HepG2 (cell line): ENCODE results near the gene DENND5B. TPM values are rescaled to one million over a fixed set of nuclear protein-coding genes. Genes with fewer than 3 reads are reported as not detected.

Experiments used
- FLYWCH1 ChIP-seq: sonication (generic); formaldehyde crosslinking; IDR thresholded peaks from 2 replicates; pipeline ENCODE4 v1.8.1; 2023; ENCODE audit warnings: mild to moderate bottlenecking, missing genetic modification reagents
- FOXA1 ChIP-seq, 2 experiments: fragments of 450-650 bp in 1 of 2; sonication (generic) in 1 of 2; formaldehyde crosslinking in 1 of 2; IDR thresholded peaks; 2 replicates each; pipeline versions ENCODE4 v1.4.0 to v1.6.1; 2016 to 2020; ENCODE audit warnings: missing genetic modification reagents in 1 of 2
- GFI1 ChIP-seq: sonication (generic); formaldehyde crosslinking; IDR thresholded peaks from 2 replicates; pipeline ENCODE4 v1.5.0; 2020; ENCODE audit warnings: missing genetic modification reagents, mild to moderate bottlenecking, borderline replicate concordance
- KDM6A ChIP-seq: IDR thresholded peaks from 2 replicates; pipeline ENCODE4 v1.6.1; 2016; ENCODE audit warnings: low read depth
- NR2C2 ChIP-seq: sonication (generic); formaldehyde crosslinking; IDR thresholded peaks from 2 replicates; pipeline ENCODE4 v1.4.0; 2020; ENCODE audit warnings: missing genetic modification reagents, mild to moderate bottlenecking, moderate library complexity, borderline replicate concordance
- RFXANK ChIP-seq: IDR thresholded peaks from 2 replicates; pipeline ENCODE4 v1.6.1; 2016
- SALL1 ChIP-seq: sonication (generic); formaldehyde crosslinking; IDR thresholded peaks from 2 replicates; pipeline ENCODE4 v1.8.0; 2022; ENCODE audit warnings: mild to moderate bottlenecking, missing genetic modification reagents
- TEAD3 ChIP-seq: optimal IDR thresholded peaks from 2 replicates; pipeline ENCODE3; 2016; ENCODE audit warnings: borderline replicate concordance
- ZNF225 ChIP-seq: sonication (generic); formaldehyde crosslinking; IDR thresholded peaks from 2 replicates; pipeline ENCODE4 v1.4.0; 2020; ENCODE audit warnings: mild to moderate bottlenecking, missing genetic modification reagents
- ZNF264 ChIP-seq: sonication (generic); formaldehyde crosslinking; IDR thresholded peaks from 2 replicates; pipeline ENCODE4 v1.4.0; 2020; ENCODE audit warnings: missing genetic modification reagents
- ZNF350 ChIP-seq: sonication (generic); formaldehyde crosslinking; IDR thresholded peaks from 2 replicates; pipeline ENCODE4 v1.4.0; 2020; ENCODE audit warnings: mild to moderate bottlenecking, low read depth, missing genetic modification reagents, borderline replicate concordance
- ZNF777 ChIP-seq: sonication (generic); formaldehyde crosslinking; IDR thresholded peaks from 2 replicates; pipeline ENCODE4 v1.4.0; 2020; ENCODE audit warnings: missing genetic modification reagents
- polyA plus RNA-seq, 8 experiments: library from polyadenylated mRNA; depleted of rRNA in 3 of 8; stranded (reverse) in 7 of 8; unstranded in 1 of 8; fragments of >200 nt; fragmentation: Illumina TruSeq in 4 of 8; extraction: Trizol in 4 of 8; gene quantifications; 2 replicates each; pipeline versions ENCODE4 v1.2.1 to v1.2.3, GENCODE V29; 2011 to 2016; ENCODE audit warnings: low read depth in 4 of 8, missing spikeins in 1 of 8, mixed read lengths in 1 of 8; ENCODE audit not compliant: insufficient read depth in 1 of 8
- total RNA-seq, 5 experiments: library from RNA; depleted of rRNA; stranded (reverse); fragments of >200 nt; fragmentation: Illumina TruSeq; extraction: Trizol; gene quantifications; 2 replicates each; pipeline ENCODE4 v1.2.3, GENCODE V29; 2016; ENCODE audit warnings: low read depth in 1 of 5
- TF ChIP-seq, protein P1 (sequence below): sonication (generic); formaldehyde crosslinking; IDR thresholded peaks from 2 replicates; pipeline ENCODE4 v1.4.0; 2020; ENCODE audit warnings: missing genetic modification reagents
- TF ChIP-seq, protein P2 (sequence below): sonication (generic); formaldehyde crosslinking; IDR thresholded peaks from 2 replicates; pipeline ENCODE4 v1.5.1; 2020; ENCODE audit warnings: mild to moderate bottlenecking, missing genetic modification reagents, moderate library complexity
- TF ChIP-seq, protein P3 (sequence below): sonication (generic); formaldehyde crosslinking; IDR thresholded peaks from 2 replicates; pipeline ENCODE4 v1.4.0; 2020; ENCODE audit warnings: missing genetic modification reagents

The DENND5B gene
- total and polyA plus RNA-seq, 2 of the 13 experiments (the other 11 are each of a cell fraction or from before 2014, with no cell fraction given), result 14.7 to 18.7 TPM

DNA sequence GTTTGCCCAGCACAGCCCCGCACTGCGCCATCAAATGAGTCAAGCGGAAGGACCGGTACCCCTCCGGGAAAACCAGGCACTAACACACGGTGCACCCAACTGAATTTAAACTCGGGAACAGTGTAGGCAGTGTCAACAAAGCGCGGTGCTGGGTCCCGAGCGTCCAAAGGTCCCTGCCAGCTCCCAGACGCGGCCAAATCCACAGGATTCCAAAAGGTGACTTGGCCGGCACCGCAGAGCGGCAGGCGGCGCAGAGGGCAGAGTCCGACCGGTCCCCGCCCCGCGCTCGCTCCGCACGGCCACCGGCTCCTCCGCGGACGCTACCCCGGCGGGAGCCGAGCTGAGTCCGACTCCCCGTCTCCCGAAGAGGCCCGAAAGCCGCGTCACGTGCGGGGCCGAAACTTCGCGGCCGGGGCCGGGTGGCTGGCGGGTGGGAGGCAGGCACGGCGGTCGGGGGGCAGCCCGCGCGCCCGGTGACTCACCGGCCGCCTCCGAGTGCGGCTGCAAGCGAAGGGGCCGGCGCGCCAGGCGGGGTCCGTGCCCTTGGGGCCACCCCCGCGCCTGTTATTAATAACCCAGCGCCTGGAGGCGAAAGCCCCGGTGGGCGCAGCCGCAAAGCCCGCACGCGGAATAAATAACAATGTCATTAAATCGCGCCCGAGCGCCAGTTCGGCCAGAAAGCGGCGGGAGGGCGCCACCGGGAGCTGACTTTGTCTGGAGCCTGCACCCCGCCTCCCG, 863 bp downstream of the DENND5B start (continued):
- TF ChIP-seq ZNF350 (CRISPR knock-in tag) (peak; percentile 78), NR2C2 (peak; percentile 10; the same call in 1 of the 2 replicates), ZNF225 (peak; percentile 86), FLYWCH1 (CRISPR knock-in tag) (no peak), ZNF777 (CRISPR knock-in tag) (0 out of 2 replicates have a peak, but pooled peaks have one; percentile 18), SALL1 (CRISPR knock-in tag) (peak; percentile 91), RFXANK (CRISPR knock-in tag) (peak; percentile 46; the same call in 1 of the 2 replicates), FOXA1 (IDR thresholded peaks at IDR 0.05) (0 out of 2 replicates have a peak, but pooled peaks have one; percentile 40), FOXA1 (CRISPR knock-in tag; IDR thresholded peaks at IDR 0.05) (peak; percentile 95), KDM6A (peak; percentile 48; the same call in 1 of the 2 replicates), ZNF264 (CRISPR knock-in tag) (peak; percentile 97), GFI1 (no peak), TEAD3 (CRISPR knock-in tag) (peak; percentile 66)
- TF ChIP-seq, protein P1, sequence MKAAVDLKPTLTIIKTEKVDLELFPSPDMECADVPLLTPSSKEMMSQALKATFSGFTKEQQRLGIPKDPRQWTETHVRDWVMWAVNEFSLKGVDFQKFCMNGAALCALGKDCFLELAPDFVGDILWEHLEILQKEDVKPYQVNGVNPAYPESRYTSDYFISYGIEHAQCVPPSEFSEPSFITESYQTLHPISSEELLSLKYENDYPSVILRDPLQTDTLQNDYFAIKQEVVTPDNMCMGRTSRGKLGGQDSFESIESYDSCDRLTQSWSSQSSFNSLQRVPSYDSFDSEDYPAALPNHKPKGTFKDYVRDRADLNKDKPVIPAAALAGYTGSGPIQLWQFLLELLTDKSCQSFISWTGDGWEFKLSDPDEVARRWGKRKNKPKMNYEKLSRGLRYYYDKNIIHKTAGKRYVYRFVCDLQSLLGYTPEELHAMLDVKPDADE (CRISPR knock-in tag), result 0 out of 2 replicates have a peak, but pooled peaks have one; percentile 62
- TF ChIP-seq, protein P2, sequence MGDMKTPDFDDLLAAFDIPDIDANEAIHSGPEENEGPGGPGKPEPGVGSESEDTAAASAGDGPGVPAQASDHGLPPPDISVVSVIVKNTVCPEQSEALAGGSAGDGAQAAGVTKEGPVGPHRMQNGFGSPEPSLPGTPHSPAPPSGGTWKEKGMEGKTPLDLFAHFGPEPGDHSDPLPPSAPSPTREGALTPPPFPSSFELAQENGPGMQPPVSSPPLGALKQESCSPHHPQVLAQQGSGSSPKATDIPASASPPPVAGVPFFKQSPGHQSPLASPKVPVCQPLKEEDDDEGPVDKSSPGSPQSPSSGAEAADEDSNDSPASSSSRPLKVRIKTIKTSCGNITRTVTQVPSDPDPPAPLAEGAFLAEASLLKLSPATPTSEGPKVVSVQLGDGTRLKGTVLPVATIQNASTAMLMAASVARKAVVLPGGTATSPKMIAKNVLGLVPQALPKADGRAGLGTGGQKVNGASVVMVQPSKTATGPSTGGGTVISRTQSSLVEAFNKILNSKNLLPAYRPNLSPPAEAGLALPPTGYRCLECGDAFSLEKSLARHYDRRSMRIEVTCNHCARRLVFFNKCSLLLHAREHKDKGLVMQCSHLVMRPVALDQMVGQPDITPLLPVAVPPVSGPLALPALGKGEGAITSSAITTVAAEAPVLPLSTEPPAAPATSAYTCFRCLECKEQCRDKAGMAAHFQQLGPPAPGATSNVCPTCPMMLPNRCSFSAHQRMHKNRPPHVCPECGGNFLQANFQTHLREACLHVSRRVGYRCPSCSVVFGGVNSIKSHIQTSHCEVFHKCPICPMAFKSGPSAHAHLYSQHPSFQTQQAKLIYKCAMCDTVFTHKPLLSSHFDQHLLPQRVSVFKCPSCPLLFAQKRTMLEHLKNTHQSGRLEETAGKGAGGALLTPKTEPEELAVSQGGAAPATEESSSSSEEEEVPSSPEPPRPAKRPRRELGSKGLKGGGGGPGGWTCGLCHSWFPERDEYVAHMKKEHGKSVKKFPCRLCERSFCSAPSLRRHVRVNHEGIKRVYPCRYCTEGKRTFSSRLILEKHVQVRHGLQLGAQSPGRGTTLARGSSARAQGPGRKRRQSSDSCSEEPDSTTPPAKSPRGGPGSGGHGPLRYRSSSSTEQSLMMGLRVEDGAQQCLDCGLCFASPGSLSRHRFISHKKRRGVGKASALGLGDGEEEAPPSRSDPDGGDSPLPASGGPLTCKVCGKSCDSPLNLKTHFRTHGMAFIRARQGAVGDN (CRISPR knock-in tag), result peak; percentile 86
- TF ChIP-seq, protein P3, sequence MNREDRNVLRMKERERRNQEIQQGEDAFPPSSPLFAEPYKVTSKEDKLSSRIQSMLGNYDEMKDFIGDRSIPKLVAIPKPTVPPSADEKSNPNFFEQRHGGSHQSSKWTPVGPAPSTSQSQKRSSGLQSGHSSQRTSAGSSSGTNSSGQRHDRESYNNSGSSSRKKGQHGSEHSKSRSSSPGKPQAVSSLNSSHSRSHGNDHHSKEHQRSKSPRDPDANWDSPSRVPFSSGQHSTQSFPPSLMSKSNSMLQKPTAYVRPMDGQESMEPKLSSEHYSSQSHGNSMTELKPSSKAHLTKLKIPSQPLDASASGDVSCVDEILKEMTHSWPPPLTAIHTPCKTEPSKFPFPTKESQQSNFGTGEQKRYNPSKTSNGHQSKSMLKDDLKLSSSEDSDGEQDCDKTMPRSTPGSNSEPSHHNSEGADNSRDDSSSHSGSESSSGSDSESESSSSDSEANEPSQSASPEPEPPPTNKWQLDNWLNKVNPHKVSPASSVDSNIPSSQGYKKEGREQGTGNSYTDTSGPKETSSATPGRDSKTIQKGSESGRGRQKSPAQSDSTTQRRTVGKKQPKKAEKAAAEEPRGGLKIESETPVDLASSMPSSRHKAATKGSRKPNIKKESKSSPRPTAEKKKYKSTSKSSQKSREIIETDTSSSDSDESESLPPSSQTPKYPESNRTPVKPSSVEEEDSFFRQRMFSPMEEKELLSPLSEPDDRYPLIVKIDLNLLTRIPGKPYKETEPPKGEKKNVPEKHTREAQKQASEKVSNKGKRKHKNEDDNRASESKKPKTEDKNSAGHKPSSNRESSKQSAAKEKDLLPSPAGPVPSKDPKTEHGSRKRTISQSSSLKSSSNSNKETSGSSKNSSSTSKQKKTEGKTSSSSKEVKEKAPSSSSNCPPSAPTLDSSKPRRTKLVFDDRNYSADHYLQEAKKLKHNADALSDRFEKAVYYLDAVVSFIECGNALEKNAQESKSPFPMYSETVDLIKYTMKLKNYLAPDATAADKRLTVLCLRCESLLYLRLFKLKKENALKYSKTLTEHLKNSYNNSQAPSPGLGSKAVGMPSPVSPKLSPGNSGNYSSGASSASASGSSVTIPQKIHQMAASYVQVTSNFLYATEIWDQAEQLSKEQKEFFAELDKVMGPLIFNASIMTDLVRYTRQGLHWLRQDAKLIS (CRISPR knock-in tag), result no peak
